ENCODE data around the gene FRYL.
"Not testable (repeated sequence)": the region's sequence is repeated elsewhere in the genome, so short reads cannot be mapped to it uniquely, and the experiment has no call there.

FRYL gene

DNA sequence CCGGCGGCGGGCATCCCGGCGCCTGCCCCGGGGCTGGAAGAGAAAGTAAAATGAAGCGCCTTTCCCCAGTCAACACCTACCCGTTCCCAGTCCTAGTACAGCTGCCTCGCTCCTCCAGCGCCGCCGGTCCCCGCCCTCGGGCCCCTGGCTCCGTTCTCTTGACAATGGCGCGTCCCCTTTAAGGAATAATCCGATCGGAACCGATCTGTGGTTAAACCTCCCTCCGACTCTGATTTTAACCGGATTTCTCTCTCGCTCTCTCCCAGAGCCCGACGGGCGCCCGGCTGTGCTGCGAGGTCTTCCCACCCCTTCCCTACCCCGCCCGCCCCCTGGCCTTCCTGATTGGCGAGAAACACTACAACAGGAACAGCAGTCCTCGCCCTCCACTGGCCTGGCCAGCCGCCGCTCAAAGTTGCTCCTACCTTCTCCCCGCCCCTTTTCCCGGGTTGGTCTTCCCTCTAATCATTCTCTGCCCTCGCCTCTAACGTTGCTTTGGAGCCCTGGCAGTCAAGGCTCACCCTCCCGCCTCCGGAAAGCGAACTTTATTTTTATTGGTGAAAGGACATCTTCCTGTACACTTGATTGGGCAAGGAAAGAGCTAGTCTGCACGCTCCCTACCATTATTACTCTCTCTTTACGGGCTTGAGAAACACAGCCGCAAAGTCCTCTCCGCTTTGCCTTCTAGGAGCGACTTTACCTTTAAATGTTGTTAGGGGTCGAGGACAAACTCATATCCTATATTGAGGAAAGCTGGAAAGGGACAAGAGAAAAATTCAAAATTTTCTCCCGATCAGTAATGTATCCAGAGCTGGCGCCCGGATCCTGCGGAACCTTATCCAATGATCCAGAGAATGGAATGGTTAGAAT, at the start of gene FRYL:
FRYL (minus strand) TSS at position 282 of the 867 bp plus-strand sequence. CDS start 145,869 bp downstream, outside the sequence.
- H3K36me3 ChIP-seq (ENCODE audit: low read depth) = no peaks in the 10 kb centered on the region
- peak within 1 kb of the TSS; percentile 88 for H3K27ac ChIP-seq (ENCODE audit: poor library complexity, severe bottlenecking)
- peak; percentile 100 for DNase-seq (ENCODE audit: low spot score)
- H3K4me1 ChIP-seq (ENCODE audit: insufficient read depth, poor library complexity, severe bottlenecking) = peaks cover 31% of the 10 kb centered on the region
- peak within 1 kb of the TSS; percentile 95 for H3K4me3 ChIP-seq (ENCODE audit: severe bottlenecking)
- H3K9me3 ChIP-seq (ENCODE audit: severe bottlenecking) = no peaks in the 10 kb centered on the region
- H3K27me3 ChIP-seq (ENCODE audit: insufficient read depth, poor library complexity, severe bottlenecking) = no peaks in the 10 kb centered on the region
- peak; percentile 93 for ATAC-seq (ENCODE audit: low read depth)
- TF ChIP-seq, protein P1, sequence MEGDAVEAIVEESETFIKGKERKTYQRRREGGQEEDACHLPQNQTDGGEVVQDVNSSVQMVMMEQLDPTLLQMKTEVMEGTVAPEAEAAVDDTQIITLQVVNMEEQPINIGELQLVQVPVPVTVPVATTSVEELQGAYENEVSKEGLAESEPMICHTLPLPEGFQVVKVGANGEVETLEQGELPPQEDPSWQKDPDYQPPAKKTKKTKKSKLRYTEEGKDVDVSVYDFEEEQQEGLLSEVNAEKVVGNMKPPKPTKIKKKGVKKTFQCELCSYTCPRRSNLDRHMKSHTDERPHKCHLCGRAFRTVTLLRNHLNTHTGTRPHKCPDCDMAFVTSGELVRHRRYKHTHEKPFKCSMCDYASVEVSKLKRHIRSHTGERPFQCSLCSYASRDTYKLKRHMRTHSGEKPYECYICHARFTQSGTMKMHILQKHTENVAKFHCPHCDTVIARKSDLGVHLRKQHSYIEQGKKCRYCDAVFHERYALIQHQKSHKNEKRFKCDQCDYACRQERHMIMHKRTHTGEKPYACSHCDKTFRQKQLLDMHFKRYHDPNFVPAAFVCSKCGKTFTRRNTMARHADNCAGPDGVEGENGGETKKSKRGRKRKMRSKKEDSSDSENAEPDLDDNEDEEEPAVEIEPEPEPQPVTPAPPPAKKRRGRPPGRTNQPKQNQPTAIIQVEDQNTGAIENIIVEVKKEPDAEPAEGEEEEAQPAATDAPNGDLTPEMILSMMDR (IDR thresholded peaks at IDR 0.05; ENCODE audit: poor library complexity, severe bottlenecking) = no peak

DNA sequence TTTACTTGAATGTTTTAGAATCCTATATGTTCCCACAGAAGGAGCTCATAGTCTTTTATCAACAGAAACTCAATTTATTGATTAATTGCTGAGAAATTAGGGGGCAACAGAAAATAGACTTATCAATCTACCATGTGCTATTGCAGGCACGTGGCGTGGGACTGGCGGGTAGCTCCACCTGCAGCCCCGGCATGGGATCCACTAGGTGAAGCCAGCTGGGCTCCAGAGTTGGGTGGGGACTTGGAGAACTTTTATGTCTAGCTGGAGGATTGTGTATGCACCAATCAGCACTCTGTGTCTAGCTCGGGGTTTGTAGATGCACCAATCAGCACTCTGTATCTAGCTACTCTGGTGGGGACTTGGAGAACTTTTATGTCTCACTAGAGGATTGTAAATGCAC, 47.5 kb upstream of the FRYL start:
- Histone ChIP-seq H3K4me3 (ENCODE audit: severe bottlenecking) (no peak overlapping the region), H3K4me1 (ENCODE audit: insufficient read depth, poor library complexity, severe bottlenecking) (peaks cover 8% of the 10 kb centered on the region), H3K9me3 (ENCODE audit: severe bottlenecking) (no peaks in the 10 kb centered on the region), H3K27ac (ENCODE audit: poor library complexity, severe bottlenecking) (no peak overlapping the region), H3K36me3 (ENCODE audit: low read depth) (peaks cover 9% of the 10 kb centered on the region), H3K27me3 (ENCODE audit: insufficient read depth, poor library complexity, severe bottlenecking) (no peaks in the 10 kb centered on the region)
- ATAC-seq (ENCODE audit: low read depth) (no peak), DNase-seq (ENCODE audit: low spot score) (no peak)
- TF ChIP-seq, protein P1 (IDR thresholded peaks at IDR 0.05; ENCODE audit: poor library complexity, severe bottlenecking) = no peak

DNA sequence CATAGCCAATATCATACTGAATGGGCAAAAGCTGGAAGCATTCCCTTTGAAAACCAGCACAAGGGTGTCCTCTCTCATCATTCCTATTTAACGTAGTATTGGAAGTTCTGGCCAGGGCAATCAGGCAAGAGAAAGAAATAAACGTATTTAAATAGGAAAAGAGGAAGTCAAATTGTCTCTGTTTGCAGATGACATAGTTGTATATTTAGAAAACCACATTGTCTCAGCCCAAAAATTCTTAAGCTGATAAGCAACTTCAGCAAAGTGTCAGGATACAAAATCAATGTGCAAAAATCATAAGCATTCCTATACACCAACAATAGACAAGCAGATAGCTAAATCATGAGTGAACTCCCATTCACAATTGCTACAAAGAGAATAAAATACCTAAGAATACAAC, 41.4 kb upstream of the FRYL start:
- DNase-seq (ENCODE audit: low spot score); H3K27me3 ChIP-seq (ENCODE audit: insufficient read depth, poor library complexity, severe bottlenecking); H3K27ac ChIP-seq (ENCODE audit: poor library complexity, severe bottlenecking); H3K4me1 ChIP-seq (ENCODE audit: insufficient read depth, poor library complexity, severe bottlenecking); ATAC-seq (ENCODE audit: low read depth); H3K9me3 ChIP-seq (ENCODE audit: severe bottlenecking); H3K4me3 ChIP-seq (ENCODE audit: severe bottlenecking); H3K36me3 ChIP-seq (ENCODE audit: low read depth): not testable (repeated sequence)

DNA sequence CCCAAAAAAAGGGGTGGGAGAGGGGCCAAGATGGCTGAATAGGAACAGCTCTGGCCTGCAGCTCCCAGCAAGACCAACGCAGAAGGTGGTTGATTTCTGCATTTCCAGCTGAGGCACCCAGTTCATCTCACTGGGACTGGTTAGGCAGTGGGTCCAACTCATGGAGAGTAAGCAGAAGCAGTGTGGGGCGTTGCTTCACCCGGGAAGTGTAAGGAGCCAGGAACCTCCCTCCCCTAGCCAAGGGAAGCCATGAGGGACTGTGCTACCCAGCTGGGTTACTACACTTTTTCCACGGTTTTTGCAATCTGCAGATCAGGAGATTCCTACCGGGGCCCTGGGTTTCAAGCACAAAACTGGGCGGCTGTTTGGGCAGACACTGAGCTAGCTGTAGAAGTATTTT, 36.9 kb upstream of the FRYL start:
- TF ChIP-seq, protein P1 (IDR thresholded peaks at IDR 0.05; ENCODE audit: poor library complexity, severe bottlenecking) = no peak
- H3K27ac ChIP-seq (ENCODE audit: poor library complexity, severe bottlenecking) = no peak overlapping the region
- DNase-seq (ENCODE audit: low spot score) = no peak
- no peaks in the 10 kb centered on the region for H3K36me3 ChIP-seq (ENCODE audit: low read depth)
- ATAC-seq (ENCODE audit: low read depth) = no peak
- H3K9me3 ChIP-seq (ENCODE audit: severe bottlenecking) = no peaks in the 10 kb centered on the region
- no peaks in the 10 kb centered on the region for H3K27me3 ChIP-seq (ENCODE audit: insufficient read depth, poor library complexity, severe bottlenecking)
- no peak overlapping the region for H3K4me3 ChIP-seq (ENCODE audit: severe bottlenecking)
- no peaks in the 10 kb centered on the region for H3K4me1 ChIP-seq (ENCODE audit: insufficient read depth, poor library complexity, severe bottlenecking)

DNA sequence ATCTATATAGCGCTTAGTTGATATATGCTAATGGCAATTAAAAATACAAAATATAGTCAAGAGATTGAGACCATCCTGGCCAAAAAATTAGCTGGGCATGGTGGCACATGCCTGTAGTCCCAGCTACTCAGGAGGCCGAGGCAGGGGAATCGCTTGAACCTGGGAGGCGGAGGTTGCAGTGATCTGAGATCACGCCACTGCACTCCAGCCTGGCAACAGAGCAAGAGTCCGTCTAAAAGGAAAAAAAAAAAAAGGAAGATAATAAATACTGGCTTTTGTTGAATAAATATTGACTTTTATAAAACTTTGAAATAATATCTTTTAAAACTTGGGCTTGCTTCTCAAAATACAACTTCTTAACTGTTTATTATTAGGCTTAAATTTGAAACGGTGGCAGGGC, 36.2 kb upstream of the FRYL start:
- H3K27ac ChIP-seq (ENCODE audit: poor library complexity, severe bottlenecking); H3K36me3 ChIP-seq (ENCODE audit: low read depth); H3K9me3 ChIP-seq (ENCODE audit: severe bottlenecking); H3K4me1 ChIP-seq (ENCODE audit: insufficient read depth, poor library complexity, severe bottlenecking); H3K4me3 ChIP-seq (ENCODE audit: severe bottlenecking); H3K27me3 ChIP-seq (ENCODE audit: insufficient read depth, poor library complexity, severe bottlenecking); ATAC-seq (ENCODE audit: low read depth); DNase-seq (ENCODE audit: low spot score): not testable (repeated sequence)

DNA sequence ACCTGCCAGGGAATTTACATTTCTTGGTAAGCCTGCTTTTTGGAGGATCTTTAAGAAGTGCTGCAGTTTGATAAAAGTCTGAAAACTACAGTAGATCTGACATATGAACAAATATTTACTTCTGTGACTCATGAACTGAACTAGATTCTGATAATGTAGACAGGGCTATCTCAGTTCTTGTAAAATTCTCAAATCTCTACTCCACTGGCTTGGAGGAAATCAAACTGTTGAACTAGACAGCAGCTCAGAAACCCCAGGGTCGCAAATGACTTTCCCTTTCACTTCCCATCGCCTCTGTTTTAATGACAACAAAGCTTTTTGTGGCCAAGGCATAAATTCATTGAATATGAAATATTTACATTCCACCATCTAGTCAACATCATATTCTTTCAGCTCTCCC, 35.4 kb upstream of the FRYL start:
- Histone ChIP-seq H3K9me3 (ENCODE audit: severe bottlenecking) (no peaks in the 10 kb centered on the region), H3K36me3 (ENCODE audit: low read depth) (no peaks in the 10 kb centered on the region), H3K4me3 (ENCODE audit: severe bottlenecking) (no peak overlapping the region), H3K4me1 (ENCODE audit: insufficient read depth, poor library complexity, severe bottlenecking) (no peaks in the 10 kb centered on the region), H3K27me3 (ENCODE audit: insufficient read depth, poor library complexity, severe bottlenecking) (no peaks in the 10 kb centered on the region), H3K27ac (ENCODE audit: poor library complexity, severe bottlenecking) (no peak overlapping the region)
- TF ChIP-seq, protein P1 (IDR thresholded peaks at IDR 0.05; ENCODE audit: poor library complexity, severe bottlenecking) = no peak
- ATAC-seq (ENCODE audit: low read depth) (no peak), DNase-seq (ENCODE audit: low spot score) (no peak)

Data from RWPE2 (cell line).